IPS-20b (cell line): ENCODE measurements around the gene INHBE.
"Not testable (repeated sequence)": the region's sequence is repeated elsewhere in the genome, so short reads cannot be mapped to it uniquely, and the experiment has no call there.

Experiments used
- H3K27ac ChIP-seq: one replicate; pipeline ENCODE4 v1.5.1; 2013; ENCODE audit warnings: low read length
- H3K27me3 ChIP-seq: 2 replicates; pipeline ENCODE4 v1.6.1; 2013; ENCODE audit warnings: mild to moderate bottlenecking, low read length, inconsistent platforms; ENCODE audit not compliant: insufficient read depth
- H3K36me3 ChIP-seq: 2 replicates; pipeline ENCODE4 v1.6.1; 2013; ENCODE audit warnings: low read depth, mild to moderate bottlenecking, inconsistent platforms, low read length, moderate library complexity; ENCODE audit not compliant: insufficient read depth
- H3K4me1 ChIP-seq: 2 replicates; pipeline ENCODE4 v1.6.1; 2013; ENCODE audit warnings: mild to moderate bottlenecking, control low read depth, inconsistent platforms, low read length, moderate library complexity; ENCODE audit not compliant: insufficient read depth
- H3K4me3 ChIP-seq: 2 replicates; pipeline ENCODE4 v1.5.1; 2013; ENCODE audit warnings: mild to moderate bottlenecking, low read length, inconsistent platforms
- H3K9ac ChIP-seq: 2 replicates; pipeline ENCODE4 v1.6.1; 2013; ENCODE audit warnings: low read depth, mild to moderate bottlenecking, inconsistent platforms, low read length, moderate library complexity
- H3K9me3 ChIP-seq: 2 replicates; pipeline ENCODE4 v1.6.1; 2013; ENCODE audit warnings: mild to moderate bottlenecking, low read depth, low read length, inconsistent platforms; ENCODE audit not compliant: insufficient read depth

Gene INHBE

GRCh38 chr12:57497223-57498131 lies 42.4 kb downstream of the INHBE start:
- Histone ChIP-seq H3K27ac (no peak overlapping the region), H3K9ac (no peak overlapping the region), H3K27me3 (no peaks in the 10 kb centered on the region), H3K9me3 (peaks cover 3% of the 10 kb centered on the region; the same call in 1 of the 2 replicates), H3K4me3 (no peak overlapping the region), H3K36me3 (peaks cover 74% of the 10 kb centered on the region), H3K4me1 (no peaks in the 10 kb centered on the region)

GRCh38 chr12:57498132-57498502 lies 43.0 kb downstream of the INHBE start:
- Histone ChIP-seq H3K9ac (no peak overlapping the region), H3K36me3 (peaks cover 74% of the 10 kb centered on the region), H3K4me3 (no peak overlapping the region)

GRCh38 chr12:57498571-57498970 lies 43.5 kb downstream of the INHBE start:
- Histone ChIP-seq H3K27ac (no peak overlapping the region), H3K4me3 (no peak overlapping the region), H3K9ac (no peak overlapping the region), H3K9me3 (no peaks in the 10 kb centered on the region), H3K27me3 (no peaks in the 10 kb centered on the region), H3K36me3 (peaks cover 79% of the 10 kb centered on the region), H3K4me1 (no peaks in the 10 kb centered on the region)

More at GRCh38 chr12:57498132-57498502, 43.0 kb downstream of the INHBE start:
- Histone ChIP-seq H3K27ac (no peak overlapping the region), H3K4me1 (no peaks in the 10 kb centered on the region), H3K27me3 (no peaks in the 10 kb centered on the region), H3K9me3 (no peaks in the 10 kb centered on the region)

- Histone ChIP-seq H3K9ac (no peak overlapping the region), H3K27me3 (no peaks in the 10 kb centered on the region), H3K9me3 (no peaks in the 10 kb centered on the region), H3K27ac (no peak overlapping the region), H3K4me3 (no peak overlapping the region), H3K36me3 (peaks cover 91% of the 10 kb centered on the region), H3K4me1 (no peaks in the 10 kb centered on the region)
Measured at GRCh38 chr12:57500213-57500612, 45.1 kb downstream of the INHBE start.

GRCh38 chr12:57502311-57502969 lies 47.3 kb downstream of the INHBE start:
- H3K27me3 ChIP-seq, H3K4me1 ChIP-seq, H3K9me3 ChIP-seq, H3K27ac ChIP-seq, H3K9ac ChIP-seq, H3K4me3 ChIP-seq: not testable (repeated sequence)
- H3K36me3 ChIP-seq, result peaks cover 87% of the 10 kb centered on the region

GRCh38 chr12:57506541-57506940 lies 51.4 kb downstream of the INHBE start:
- peaks cover 83% of the 10 kb centered on the region for H3K36me3 ChIP-seq
- H3K9ac ChIP-seq, H3K9me3 ChIP-seq, H3K27me3 ChIP-seq, H3K27ac ChIP-seq, H3K4me1 ChIP-seq, H3K4me3 ChIP-seq: not testable (repeated sequence)
